HL-60 (cell line): Measurements from ENCODE around the gene KNCN.

Source experiments
- POLR2AphosphoS5 ChIP-seq: IDR thresholded peaks from 2 replicates; pipeline ENCODE4 v1.6.1; 2012; ENCODE audit warnings: low read depth
- TF ChIP-seq, protein P1 (sequence below): IDR thresholded peaks from one replicate; pipeline ENCODE4 v1.5.1; 2011; ENCODE audit warnings: low read length, control low read depth, inconsistent platforms; ENCODE audit not compliant: insufficient read depth

GRCh38 chr1:46594063-46594462 is 42.6 kb upstream of the KNCN start:
- no peak for TF ChIP-seq POLR2AphosphoS5
- TF ChIP-seq, protein P1, sequence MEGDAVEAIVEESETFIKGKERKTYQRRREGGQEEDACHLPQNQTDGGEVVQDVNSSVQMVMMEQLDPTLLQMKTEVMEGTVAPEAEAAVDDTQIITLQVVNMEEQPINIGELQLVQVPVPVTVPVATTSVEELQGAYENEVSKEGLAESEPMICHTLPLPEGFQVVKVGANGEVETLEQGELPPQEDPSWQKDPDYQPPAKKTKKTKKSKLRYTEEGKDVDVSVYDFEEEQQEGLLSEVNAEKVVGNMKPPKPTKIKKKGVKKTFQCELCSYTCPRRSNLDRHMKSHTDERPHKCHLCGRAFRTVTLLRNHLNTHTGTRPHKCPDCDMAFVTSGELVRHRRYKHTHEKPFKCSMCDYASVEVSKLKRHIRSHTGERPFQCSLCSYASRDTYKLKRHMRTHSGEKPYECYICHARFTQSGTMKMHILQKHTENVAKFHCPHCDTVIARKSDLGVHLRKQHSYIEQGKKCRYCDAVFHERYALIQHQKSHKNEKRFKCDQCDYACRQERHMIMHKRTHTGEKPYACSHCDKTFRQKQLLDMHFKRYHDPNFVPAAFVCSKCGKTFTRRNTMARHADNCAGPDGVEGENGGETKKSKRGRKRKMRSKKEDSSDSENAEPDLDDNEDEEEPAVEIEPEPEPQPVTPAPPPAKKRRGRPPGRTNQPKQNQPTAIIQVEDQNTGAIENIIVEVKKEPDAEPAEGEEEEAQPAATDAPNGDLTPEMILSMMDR: no peak
